ENCODE data around the gene NCAM1.

Gene NCAM1

DNA sequence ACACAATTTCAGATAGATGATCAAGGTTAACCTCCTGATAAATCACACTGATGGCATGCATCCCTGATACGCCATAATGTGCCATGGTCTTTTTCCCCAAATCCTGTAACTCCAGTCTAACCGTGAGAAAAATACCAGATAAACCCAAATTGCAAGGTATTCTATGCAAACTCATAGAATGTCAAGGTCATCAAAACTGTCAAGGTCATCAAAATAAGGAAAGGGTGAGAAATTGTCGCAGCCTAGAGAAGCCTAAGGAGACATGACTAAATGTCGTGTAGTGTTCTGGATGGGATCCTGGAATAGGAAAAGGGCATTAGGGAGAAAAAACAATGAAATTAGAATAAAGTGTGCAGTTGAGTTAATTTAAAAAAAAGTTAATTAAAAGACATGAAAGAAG is 357.9 kb downstream of the NCAM1 start:
- no peaks in the 10 kb centered on the region for H3K36me3 ChIP-seq (ENCODE audit: insufficient read depth, low read length)
- WGBS: 94% methylated on average over 4 of the region's 4 CpGs
- no peaks in the 10 kb centered on the region for H3K9me3 ChIP-seq (ENCODE audit: insufficient read depth, low read depth, low read length)
- no peak overlapping the region for H3K9ac ChIP-seq (ENCODE audit: low read depth, low read length)
- no peak overlapping the region for H3K4me3 ChIP-seq (ENCODE audit: low read length)
- peaks cover 3% of the 10 kb centered on the region; the same call in 1 of the 2 replicates for H3K27me3 ChIP-seq (ENCODE audit: insufficient read depth, low read length)
- peaks cover 4% of the 10 kb centered on the region; the same call in 1 of the 2 replicates for H3K4me1 ChIP-seq (ENCODE audit: insufficient read depth, low read length)
- H3K27ac ChIP-seq (ENCODE audit: low read depth, low read length): no peak overlapping the region

DNA sequence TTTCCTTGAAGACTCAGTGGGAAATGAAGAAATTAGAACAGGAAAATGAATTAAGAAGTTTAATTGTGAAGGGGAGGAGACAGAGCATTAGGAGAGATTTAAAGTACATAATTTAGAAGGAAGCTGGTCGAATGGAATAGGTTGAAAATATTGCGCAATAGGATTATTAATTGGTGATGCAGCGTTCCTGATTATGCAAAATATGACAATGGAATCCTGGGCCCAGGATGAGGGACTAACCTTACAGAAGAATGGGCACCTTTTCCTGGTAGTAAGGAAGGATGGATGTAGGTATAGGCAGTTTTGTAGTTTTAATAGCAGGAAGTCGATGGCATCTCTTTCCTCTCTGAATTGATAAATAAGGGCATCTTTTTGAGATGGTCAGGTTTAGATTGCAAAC is 360.9 kb downstream of the NCAM1 start:
- Histone ChIP-seq H3K4me1 (ENCODE audit: insufficient read depth, low read length) (no peaks in the 10 kb centered on the region), H3K27ac (ENCODE audit: low read depth, low read length) (no peak overlapping the region), H3K27me3 (ENCODE audit: insufficient read depth, low read length) (no peaks in the 10 kb centered on the region), H3K9ac (ENCODE audit: low read depth, low read length) (no peak overlapping the region), H3K4me3 (ENCODE audit: low read length) (no peak overlapping the region), H3K9me3 (ENCODE audit: insufficient read depth, low read depth, low read length) (no peaks in the 10 kb centered on the region), H3K36me3 (ENCODE audit: insufficient read depth, low read length) (no peaks in the 10 kb centered on the region)
- 92% methylated on average over 3 of the region's 4 CpGs for WGBS

DNA sequence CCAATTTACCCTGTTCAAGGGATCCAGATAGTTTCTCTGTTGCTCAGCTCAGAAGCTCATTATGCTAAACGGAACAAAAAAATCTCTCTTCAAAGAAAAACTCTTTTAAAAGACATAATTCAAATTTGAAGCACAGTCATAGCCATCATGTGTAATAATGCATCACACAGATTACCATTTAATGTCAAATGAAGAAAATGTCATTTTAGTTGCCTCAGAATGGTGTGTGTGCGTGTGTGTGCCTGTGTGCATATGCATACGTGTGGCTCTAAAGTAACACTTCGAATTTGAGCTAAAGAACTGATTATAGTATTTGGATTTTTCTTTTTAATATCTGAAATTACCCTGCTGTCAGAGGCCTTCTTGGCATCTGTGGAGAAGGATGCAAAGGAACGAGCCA is 363.0 kb downstream of the NCAM1 start:
- no peak overlapping the region for H3K27ac ChIP-seq (ENCODE audit: low read depth, low read length)
- H3K9me3 ChIP-seq (ENCODE audit: insufficient read depth, low read depth, low read length): no peaks in the 10 kb centered on the region
- no peaks in the 10 kb centered on the region for H3K4me1 ChIP-seq (ENCODE audit: insufficient read depth, low read length)
- H3K27me3 ChIP-seq (ENCODE audit: insufficient read depth, low read length): no peaks in the 10 kb centered on the region
- H3K36me3 ChIP-seq (ENCODE audit: insufficient read depth, low read length): no peaks in the 10 kb centered on the region
- WGBS: 95% methylated on average over 5 of the region's 5 CpGs
- no peak overlapping the region for H3K9ac ChIP-seq (ENCODE audit: low read depth, low read length)
- no peak overlapping the region for H3K4me3 ChIP-seq (ENCODE audit: low read length)
